Measurements from ENCODE around the gene COL5A1. TPM values are rescaled to one million over a fixed set of nuclear protein-coding genes. Genes with fewer than 3 reads are reported as not detected.
"Not testable (repeated sequence)": the region's sequence is repeated elsewhere in the genome, so short reads cannot be mapped to it uniquely, and the experiment has no call there.

The COL5A1 gene
- total RNA-seq, 1 donor from 2014 or later, result 12.8 TPM

GRCh38 chr9:134852906-134853654 is 211.5 kb downstream of the COL5A1 start:
- no peak for DNase-seq (ENCODE audit: low read depth)

DNA sequence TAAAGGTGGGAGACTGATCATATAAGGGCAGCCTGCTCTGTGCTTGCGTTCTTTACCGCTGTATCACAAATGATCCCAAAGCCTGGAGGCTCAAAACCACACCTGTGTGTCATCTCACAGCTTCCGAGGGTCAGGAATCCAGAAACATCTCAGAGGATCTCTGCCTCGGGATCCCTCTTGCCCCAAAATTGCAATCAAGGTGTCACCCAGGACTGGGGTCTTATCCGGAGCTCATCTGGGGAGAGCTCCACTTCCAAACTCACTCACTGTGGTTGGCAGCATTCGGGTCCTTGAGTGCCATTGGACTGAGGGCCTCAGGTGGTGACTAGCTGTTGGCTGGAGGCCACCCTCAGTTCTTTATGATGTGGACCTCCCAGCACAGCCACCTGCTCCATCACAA is 212.3 kb downstream of the COL5A1 start:
- DNase-seq (ENCODE audit: low read depth), result no peak

GRCh38 chr9:134854541-134854981 is 213.0 kb downstream of the COL5A1 start:
- DNase-seq (ENCODE audit: low read depth), result no peak

DNA sequence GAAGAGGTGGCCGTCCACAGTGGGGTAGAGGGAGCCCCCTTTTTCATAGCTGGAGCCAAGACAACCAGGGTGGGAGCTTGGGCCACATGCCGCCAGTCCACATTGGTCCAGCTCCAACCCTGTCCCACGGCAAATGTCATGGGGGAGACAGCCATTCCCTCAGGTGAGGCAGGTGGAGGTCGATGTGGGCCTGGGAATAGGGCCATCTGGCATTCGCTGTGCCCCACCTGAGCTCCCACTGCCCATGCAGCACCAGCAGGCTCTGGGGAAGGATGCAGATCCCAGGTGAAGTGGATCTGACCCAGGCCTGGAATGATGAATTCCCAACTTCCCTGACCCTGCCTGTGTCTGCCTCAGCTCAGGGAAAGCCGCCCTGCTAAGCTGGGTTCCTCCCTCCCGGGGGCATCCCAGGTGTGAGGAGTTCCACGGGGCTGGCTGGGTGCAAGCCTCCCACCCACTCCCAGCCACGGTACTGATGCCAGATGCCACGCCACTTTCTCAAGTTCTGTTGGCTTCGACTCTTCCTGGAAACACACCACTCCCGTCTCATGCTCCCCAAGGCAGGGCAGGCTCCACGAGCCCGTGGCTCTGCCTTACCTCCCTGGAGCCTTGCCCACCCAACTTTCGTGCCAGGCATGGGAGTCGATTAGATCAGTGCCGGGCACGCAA is 213.8 kb downstream of the COL5A1 start:
- DNase-seq (ENCODE audit: low read depth), result no peak

- no peak for DNase-seq (ENCODE audit: low read depth)
These were observed 214.3 kb downstream of the COL5A1 start for GRCh38 chr9:134855900-134856377.

DNA sequence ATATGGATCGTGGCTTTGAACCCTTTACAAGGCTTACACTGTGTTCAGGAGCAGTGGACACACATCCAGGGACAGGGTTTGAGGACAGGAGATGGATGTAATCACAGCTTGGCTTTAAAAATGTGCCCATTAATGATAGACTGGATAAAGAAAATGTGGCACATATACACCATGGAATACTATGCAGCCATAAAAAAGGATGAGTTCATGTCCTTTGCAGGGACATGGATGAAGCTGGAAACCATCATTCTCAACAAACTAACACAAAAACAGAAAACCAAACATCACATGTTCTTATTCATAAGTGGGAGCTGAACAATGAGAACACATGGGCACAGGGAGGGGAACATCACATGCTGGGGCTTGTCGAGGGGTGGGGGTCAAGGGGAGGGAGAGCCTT is 215.8 kb downstream of the COL5A1 start:
- not testable (repeated sequence) for DNase-seq (ENCODE audit: low read depth)

- DNase-seq (ENCODE audit: low read depth), result no peak
These were observed 216.6 kb downstream of the COL5A1 start for GRCh38 chr9:134858051-134858841.

DNA sequence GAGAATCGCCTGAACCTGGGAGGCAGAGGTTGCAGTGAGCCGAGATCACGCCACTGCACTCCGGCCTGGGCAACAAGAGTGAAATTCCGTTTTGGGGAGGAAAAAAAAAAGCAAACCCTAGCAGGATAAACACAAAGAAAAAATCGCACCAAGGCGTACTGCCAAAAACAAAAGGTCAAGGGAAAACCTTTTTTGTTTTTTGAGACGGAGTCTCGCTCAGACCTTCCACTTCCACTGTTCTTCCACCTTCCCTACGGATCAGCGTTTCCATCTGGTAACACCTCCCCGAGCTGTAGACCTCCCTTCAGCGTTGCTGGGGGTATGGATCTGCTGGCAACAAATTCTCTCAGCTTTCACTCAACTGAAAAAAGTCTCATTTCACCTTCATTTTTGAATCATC is 218.9 kb downstream of the COL5A1 start:
- no peak for DNase-seq (ENCODE audit: low read depth)

DNA sequence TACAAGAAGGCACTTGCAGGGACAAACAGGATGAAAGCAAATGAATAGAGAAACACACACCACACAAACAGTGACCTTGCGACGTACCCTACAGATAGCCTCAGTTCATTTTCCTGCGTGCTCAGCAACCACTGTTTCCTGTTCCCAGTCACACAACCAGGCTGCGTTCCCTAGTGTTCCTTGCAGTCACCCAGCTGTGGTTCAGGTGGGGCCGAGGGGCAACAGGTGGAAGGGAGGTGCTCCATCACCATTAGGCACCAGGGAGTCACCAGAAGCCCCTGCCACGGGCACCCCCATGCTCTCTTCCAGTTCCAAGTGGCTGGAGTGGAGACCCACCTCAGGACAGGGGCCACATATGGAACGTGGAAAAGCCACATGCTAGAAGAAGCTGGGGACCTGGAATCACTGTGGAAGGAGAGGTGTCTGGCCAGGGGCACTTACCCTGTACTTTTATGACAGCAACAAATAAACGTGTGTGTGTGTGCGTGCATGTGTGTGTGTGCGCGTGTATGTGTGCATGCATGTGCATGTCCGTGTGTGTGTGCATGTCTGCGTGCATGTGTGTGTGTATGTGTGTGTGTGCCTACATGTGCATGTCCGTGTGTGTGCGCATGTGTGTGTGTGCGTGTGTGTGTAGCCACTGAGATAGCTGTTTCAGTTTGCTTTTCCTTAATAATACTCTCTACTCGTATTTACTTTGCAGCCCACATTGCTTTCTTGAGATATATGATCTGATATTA is 220.2 kb downstream of the COL5A1 start:
- no peak for DNase-seq (ENCODE audit: low read depth)

DNA sequence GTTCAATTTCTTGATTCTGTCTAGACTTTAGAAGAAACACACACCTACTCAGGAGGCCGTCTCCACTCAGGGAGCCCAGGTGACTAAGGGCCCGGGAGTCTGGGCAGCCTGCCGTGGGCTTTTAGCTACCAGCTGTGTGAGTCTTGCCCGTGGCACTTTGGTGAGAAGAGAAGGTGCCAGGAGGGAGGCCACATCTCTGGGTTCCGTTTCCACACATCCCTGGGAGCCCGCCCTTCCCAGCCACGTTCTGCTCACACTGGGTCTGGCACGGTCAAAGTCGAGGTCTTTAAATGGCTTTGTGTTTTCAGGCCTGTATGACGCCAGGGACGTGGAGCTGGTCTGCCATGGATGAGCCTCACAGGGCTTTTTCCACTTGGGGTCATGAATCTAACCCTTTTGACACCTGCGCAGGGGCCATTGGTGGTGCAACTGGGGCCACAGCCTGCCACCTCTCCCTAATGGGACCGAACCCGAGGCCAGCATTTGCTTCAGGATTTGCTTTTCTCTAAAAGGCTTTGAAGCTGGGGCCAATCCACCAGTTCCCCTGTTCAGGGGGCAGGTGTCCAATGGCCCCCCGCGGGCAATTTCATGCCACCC is 221.8 kb downstream of the COL5A1 start:
- no peak for DNase-seq (ENCODE audit: low read depth)

- DNase-seq (ENCODE audit: low read depth), result no peak
These were observed 222.6 kb downstream of the COL5A1 start for GRCh38 chr9:134863941-134864820.

DNA sequence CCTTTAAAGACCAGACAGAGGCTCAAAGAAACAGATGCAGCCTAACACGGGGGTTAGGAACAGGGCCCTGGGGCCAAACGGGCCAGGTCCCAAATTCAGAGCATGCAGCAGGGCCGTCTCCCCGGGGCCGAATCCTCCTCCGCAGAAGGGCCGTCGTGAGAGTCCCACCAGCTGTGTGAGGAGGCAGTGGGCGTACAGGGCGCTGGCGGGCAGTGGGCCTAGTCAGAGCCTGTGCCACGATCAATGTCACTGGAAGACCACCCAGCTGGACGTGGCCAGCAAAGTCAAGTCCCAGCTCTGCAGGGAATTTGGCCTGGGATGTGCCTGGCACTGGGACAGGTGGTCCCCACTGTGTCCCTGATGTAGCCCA is 223.2 kb downstream of the COL5A1 start:
- DNase-seq (ENCODE audit: low read depth), result no peak

DNA sequence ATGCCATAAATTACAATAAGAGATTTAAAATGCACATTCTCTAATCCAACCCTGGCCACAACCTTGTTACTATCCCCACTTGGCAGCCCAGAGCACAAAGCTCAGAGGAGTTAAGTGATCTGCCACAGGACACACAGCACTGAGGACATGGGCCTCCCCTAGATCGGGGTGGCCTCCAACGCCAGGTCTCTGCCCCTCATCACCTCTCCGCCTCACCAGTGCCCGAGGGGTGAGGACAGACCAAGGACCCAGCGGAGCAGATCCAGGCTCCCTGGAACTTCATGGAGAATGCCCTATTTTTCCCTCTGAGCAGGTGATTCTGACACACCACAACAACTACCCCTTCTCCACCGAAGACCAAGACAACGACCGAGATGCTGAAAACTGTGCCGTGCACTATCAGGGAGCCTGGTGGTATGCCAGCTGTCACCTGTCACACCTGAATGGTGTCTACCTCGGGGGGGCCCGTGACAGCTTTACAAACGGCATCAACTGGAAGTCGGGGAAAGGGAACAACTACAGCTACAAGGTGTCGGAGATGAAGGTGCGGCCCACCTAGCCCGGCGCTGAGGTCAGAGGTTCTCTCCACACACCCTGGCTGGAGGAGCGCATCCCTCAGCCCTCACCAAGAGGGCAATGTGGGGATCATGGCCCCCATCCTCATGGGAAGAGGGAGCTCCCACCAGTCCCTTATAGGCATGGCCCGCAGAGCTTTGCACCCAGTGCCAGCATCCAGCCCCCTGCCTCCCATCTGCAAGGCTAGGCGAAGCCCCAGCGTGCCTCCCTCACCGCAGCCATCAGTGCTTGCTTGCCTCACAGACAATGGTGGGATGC is 226.5 kb downstream of the COL5A1 start:
- no peak for DNase-seq (ENCODE audit: low read depth)

DNA sequence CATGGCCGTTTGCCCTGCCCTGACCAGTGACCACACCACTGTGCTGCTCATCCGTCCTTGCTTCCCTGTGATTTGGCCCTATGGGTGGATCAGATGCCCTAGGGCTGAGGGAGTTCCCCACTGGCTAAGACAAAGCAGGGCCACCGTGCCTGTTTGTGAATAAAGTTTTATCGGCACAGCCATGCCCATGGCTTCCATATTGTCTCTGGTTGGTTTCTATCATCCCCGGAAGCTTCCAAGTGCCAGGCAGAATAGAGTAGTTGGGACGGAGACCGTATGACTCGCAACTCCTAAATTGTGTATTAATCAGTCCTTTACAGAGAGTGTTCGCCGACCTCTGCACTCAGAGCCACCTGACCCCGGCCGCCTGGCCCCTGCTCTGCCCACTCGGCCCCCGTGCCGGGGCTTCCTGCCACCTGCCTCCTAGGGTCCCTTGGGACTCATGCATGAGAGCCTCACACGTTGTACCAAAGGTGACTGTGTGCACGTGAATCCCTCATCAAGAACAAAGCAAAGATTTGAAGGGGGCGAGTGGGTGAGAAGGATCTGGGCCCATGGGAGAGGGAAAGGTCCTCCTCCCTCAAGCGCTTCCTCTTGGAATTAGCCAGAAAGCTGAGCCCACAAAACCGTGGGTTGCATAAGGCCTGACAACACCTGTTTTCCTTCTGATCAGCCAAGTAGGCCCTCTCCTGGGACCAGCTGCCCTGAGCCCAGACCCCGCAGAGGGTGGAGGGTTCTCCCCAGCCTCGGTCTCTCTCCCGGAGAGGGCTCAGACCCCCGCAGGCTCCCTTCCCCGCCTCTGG is 227.3 kb downstream of the COL5A1 start:
- no peak for DNase-seq (ENCODE audit: low read depth)

DNA sequence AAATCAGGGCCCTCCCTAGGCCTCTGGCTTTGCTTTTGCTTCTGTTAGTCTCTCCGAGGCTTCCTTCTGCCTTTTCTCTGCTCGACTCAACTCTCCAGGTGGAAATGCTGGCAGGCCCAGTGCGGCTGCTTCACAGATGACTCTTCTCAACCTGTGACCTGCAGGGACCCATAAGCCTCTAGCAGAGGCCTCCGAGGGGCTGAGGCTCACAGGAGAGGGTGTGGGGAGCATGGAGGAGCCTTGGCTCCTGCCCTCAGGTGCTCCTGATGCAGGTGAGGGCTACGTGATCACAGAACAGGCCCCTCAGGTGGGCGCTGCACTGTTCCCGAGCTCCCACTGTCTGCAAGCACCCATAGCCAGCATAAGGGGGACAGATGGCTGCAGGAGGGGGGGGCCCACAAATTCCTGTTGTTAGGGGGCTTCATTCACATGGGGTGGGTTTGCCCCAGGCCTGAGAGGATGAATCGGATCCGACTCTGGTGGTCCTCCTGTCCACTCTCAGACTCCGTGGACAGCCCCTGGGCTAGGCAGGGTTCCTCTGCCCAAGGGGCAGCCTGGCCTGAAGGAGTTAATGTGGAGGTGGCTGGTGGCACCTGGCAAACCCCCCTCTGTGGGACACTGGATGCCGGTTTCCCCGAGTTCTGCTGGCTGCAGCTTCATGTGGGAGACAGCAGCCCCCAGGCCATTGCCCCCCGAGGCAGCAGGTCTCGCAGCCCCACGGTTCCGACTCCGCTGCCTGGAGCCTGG is 228.1 kb downstream of the COL5A1 start:
- no peak for DNase-seq (ENCODE audit: low read depth)

DNA sequence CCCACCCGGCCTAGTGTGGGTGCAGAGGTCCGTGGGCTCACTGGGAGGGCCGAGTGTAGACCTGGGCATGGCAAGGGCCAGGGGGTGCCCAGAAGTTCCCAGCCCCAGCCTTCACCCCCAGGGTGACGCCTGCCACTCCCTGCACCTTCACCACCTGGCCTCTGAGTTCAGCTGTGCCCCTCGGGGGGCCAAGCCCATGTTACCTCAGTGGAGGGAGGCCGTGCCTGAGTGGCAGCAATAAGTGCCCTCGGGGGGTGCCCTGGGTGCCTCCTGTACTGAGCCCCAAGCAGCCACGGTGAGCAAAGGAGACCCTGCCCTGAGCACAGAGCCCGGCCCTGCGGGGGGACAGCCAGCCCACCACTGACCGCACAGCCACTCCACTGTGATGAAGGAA is 228.7 kb downstream of the COL5A1 start:
- no peak for DNase-seq (ENCODE audit: low read depth)

DNA sequence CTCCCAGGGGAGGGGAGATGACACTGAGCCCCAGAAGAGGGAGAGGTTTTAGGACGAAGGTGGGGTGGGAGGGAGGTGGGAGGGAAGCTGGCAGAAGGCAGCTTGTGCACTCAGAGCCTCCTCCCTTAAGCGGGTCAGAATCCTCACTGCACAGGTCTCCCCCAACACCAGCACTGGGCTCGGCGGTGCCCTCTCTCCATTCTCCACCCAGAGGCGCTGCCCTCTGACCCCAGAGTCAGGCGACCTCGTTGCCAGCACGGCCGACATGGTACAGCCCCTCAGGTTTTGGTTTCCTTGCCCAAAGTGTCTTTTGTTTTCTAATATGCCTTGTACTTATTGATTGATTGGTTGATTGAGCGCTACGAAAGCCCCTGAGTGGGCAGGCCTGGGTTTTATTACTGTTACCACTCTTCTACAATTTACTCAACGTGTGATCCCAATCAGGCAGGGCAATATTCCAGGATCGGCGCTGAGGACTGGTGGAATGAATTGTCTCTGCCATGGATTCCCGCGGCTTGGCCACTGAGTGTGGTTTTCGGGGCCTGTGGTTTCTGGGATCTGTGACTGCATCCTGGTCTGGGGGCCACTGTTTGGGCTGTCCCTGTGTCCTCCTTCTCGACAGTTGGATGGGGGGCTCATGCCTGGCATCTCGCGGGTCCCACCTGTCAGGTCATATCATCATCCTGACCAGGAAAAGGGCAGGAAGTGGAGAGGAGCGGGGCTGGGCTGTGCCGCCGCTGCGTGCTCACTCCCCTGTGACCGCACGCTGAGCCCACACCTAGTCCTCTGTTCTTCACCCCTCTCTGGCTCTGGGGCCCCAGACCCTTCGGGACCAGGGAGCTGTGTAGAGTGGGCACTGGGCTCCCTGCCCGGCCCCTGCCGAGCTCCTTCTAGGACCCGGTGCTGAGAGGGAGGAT is 229.4 kb downstream of the COL5A1 start:
- no peak for DNase-seq (ENCODE audit: low read depth)

Measured in renal cortical epithelial cell (primary cell).